Measurements from ENCODE around the gene SRGAP2C. TPM values are rescaled to one million over a fixed set of nuclear protein-coding genes. Genes with fewer than 3 reads are reported as not detected.
A peak's percentile ranks its signal among the peaks of the same experiment; 100 is the strongest.
"Not testable (repeated sequence)": the region's sequence is repeated elsewhere in the genome, so short reads cannot be mapped to it uniquely, and the experiment has no call there.

The SRGAP2C gene
- total RNA-seq, 1 donor from 2014 or later = 65.3 TPM

GRCh38 chr1:121438862-121439261, 254.1 kb downstream of the SRGAP2C start:
- H3K27ac Mint-ChIP-seq (ENCODE audit: unreplicated experiment); H3K4me1 ChIP-seq (ENCODE audit: insufficient read depth, low read length); H3K9ac ChIP-seq (ENCODE audit: low read length); H3K79me2 ChIP-seq (ENCODE audit: insufficient read depth, low read length); H3K4me3 Mint-ChIP-seq (ENCODE audit: unreplicated experiment); H3K4me1 Mint-ChIP-seq (ENCODE audit: low read depth, unreplicated experiment); H3K27ac ChIP-seq (ENCODE audit: low read depth, low read length); H3K27me3 ChIP-seq (ENCODE audit: insufficient read depth, low read length); H3K4me2 ChIP-seq (ENCODE audit: low read length); H3K36me3 Mint-ChIP-seq (ENCODE audit: low read depth, unreplicated experiment); H4K20me1 ChIP-seq (ENCODE audit: insufficient read depth, low read length); H3K4me3 ChIP-seq (ENCODE audit: insufficient read depth, low read depth, low read length); H3K9me3 ChIP-seq (ENCODE audit: insufficient read depth, low read depth, low read length); H3K36me3 ChIP-seq (ENCODE audit: insufficient read depth, low read length); H3K27me3 Mint-ChIP-seq (ENCODE audit: low read depth, unreplicated experiment); H3K9me3 Mint-ChIP-seq (ENCODE audit: unreplicated experiment); DNase-seq (ENCODE audit: low read depth); H2AFZ ChIP-seq (ENCODE audit: low read depth, low read length): not testable (repeated sequence)
- peak; percentile 43 for FAIRE-seq

- Histone ChIP-seq H3K4me3 (ENCODE audit: insufficient read depth, low read depth, low read length) (no peak overlapping the region), H4K20me1 (ENCODE audit: insufficient read depth, low read length) (no peaks in the 10 kb centered on the region), H2AFZ (ENCODE audit: low read depth, low read length) (no peak overlapping the region), H3K9me3 (ENCODE audit: insufficient read depth, low read depth, low read length) (no peaks in the 10 kb centered on the region), H3K27me3 (ENCODE audit: insufficient read depth, low read length) (no peaks in the 10 kb centered on the region), H3K4me1 (ENCODE audit: insufficient read depth, low read length) (no peaks in the 10 kb centered on the region), H3K4me2 (ENCODE audit: low read length) (no peak overlapping the region), H3K36me3 (ENCODE audit: insufficient read depth, low read length) (no peaks in the 10 kb centered on the region), H3K9ac (ENCODE audit: low read length) (no peak overlapping the region), H3K79me2 (ENCODE audit: insufficient read depth, low read length) (no peaks in the 10 kb centered on the region), H3K27ac (ENCODE audit: low read depth, low read length) (no peak overlapping the region)
- Mint-ChIP-seq H3K9me3 (ENCODE audit: unreplicated experiment) (peaks cover 3% of the 10 kb centered on the region), H3K27me3 (ENCODE audit: low read depth, unreplicated experiment) (no peaks in the 10 kb centered on the region), H3K4me1 (ENCODE audit: low read depth, unreplicated experiment) (no peaks in the 10 kb centered on the region), H3K27ac (ENCODE audit: unreplicated experiment) (no peak overlapping the region), H3K4me3 (ENCODE audit: unreplicated experiment) (no peak overlapping the region), H3K36me3 (ENCODE audit: low read depth, unreplicated experiment) (no peaks in the 10 kb centered on the region)
- DNase-seq (ENCODE audit: low read depth) = no peak
- FAIRE-seq = no peak
- TF ChIP-seq EZH2 (IDR thresholded peaks at IDR 0.05; ENCODE audit: insufficient read depth, low read length) (no peak), CTCF (IDR thresholded peaks at IDR 0.05; ENCODE audit: insufficient read depth, low read depth, low read length) (no peak)
Measured at GRCh38 chr1:121440993-121441392, 256.2 kb downstream of the SRGAP2C start.

Other genes with a start within 250 kb of the SRGAP2C start
- 2.9 and 3.4 TPM in 2 replicates for gene FAM72B, start 635 bp upstream of the SRGAP2C start, total RNA-seq